Tibial nerve (tissue), 4 donors: ENCODE data around the gene FBXO27. TPM values are rescaled to one million over a fixed set of nuclear protein-coding genes. Genes with fewer than 3 reads are reported as not detected.

Experiments used
- DNase-seq, 2 donors: peaks; one replicate each; pipeline ENCODE4 v3.0.0-alpha.2; 2019; ENCODE audit warnings: low spot score in 2 of 2
- H3K27ac ChIP-seq, 4 donors: fragments of 200-600 bp; sonication (generic) in 3 of 4; one replicate each; pipeline ENCODE4 v1.5.1; 2017 to 2019; ENCODE audit warnings: mild to moderate bottlenecking in 1 of 4
- H3K27me3 ChIP-seq, 2 donors: fragments of 200-600 bp; sonication (generic) in 1 of 2; one replicate each; pipeline versions ENCODE4 v1.5.1 to v1.6.0; 2017 to 2019
- H3K36me3 ChIP-seq, 3 donors: fragments of 200-600 bp; sonication (generic); one replicate each; pipeline ENCODE4 v1.5.1; 2018 to 2019
- H3K4me1 ChIP-seq, 4 donors: fragments of 200-600 bp; sonication (generic) in 3 of 4; one replicate each; pipeline ENCODE4 v1.5.1; 2017 to 2019
- H3K4me3 ChIP-seq, 4 donors: fragments of 200-600 bp; sonication (generic) in 3 of 4; one replicate each; pipeline ENCODE4 v1.5.1; 2017 to 2019; ENCODE audit warnings: mild to moderate bottlenecking in 1 of 4, moderate library complexity in 1 of 4
- H3K9me3 ChIP-seq, 4 donors: fragments of 200-600 bp; sonication (generic) in 3 of 4; one replicate each; pipeline ENCODE4 v1.5.1; 2017 to 2019
- EP300 ChIP-seq, 2 donors: sonication (generic); formaldehyde crosslinking; IDR thresholded peaks; one replicate each; pipeline ENCODE4 v1.6.1; 2017; ENCODE audit warnings: antibody characterized with exemption in 2 of 2, mild to moderate bottlenecking in 1 of 2
- POLR2A ChIP-seq, 2 donors: fragments of 450-650 bp; IDR thresholded peaks; one replicate each; pipeline ENCODE4 v1.6.1; 2017; ENCODE audit warnings: antibody characterized with exemption in 2 of 2, mild to moderate bottlenecking in 2 of 2, moderate library complexity in 2 of 2
- WGBS, 2 donors: methylation state at CpG; one replicate each; pipeline ENCODE4 v1.1.5; 2018; 5-methylcytosine and 5-hydroxymethylcytosine counted together
- total RNA-seq, 4 donors: library from RNA; depleted of rRNA; stranded (reverse); fragments of >200 nt; gene quantifications; one replicate each; pipeline ENCODE4 v1.1.0, GENCODE V29; 2016
- TF ChIP-seq, protein P1 (sequence below), 5 experiments: fragments of 200-600 bp in 3 of 5; fragments of 450-650 bp in 2 of 5; sonication (generic) in 3 of 5; IDR thresholded peaks; one replicate each; pipeline ENCODE4 v1.5.1; 2016 to 2019; ENCODE audit warnings: antibody characterized with exemption in 5 of 5, mild to moderate bottlenecking in 3 of 5, moderate library complexity in 2 of 5

Gene FBXO27
- total RNA-seq, 4 donors from 2014 or later, result 3.6 to 8.0 (median 5.9) TPM

DNA sequence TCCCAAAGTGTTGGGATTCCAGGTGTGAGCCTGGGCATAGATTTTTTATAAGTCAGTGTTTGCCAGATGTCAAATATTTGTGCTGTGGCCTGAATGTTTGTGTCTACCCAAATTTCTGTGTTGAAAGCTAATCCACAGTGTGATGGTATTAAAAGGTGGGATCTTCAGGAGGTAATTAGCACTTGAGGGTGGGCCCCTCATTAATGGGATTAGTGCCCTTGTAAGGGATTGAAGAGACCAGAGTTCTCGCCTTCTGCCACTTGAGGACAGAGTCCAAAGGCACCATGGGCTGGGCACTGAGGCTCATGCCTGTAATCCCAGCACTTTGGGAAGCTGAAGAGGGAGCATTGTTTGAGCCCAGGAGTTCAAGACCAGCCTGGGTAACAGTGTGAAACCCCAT, 47.1 kb downstream of the FBXO27 start:
- no peaks in the 10 kb centered on the region for H3K27me3 ChIP-seq
- no peak for DNase-seq
- no peak overlapping the region for H3K4me3 ChIP-seq
- no peaks in the 10 kb centered on the region for H3K36me3 ChIP-seq
- WGBS, 2 donors, result 80 to 89% methylated on average over 1 of the region's 1 CpG
- no peak overlapping the region for H3K27ac ChIP-seq
- peaks cover 0 to 5% (median 0%) of the 10 kb centered on the region in 4 donors for H3K9me3 ChIP-seq
- TF ChIP-seq, protein P1, sequence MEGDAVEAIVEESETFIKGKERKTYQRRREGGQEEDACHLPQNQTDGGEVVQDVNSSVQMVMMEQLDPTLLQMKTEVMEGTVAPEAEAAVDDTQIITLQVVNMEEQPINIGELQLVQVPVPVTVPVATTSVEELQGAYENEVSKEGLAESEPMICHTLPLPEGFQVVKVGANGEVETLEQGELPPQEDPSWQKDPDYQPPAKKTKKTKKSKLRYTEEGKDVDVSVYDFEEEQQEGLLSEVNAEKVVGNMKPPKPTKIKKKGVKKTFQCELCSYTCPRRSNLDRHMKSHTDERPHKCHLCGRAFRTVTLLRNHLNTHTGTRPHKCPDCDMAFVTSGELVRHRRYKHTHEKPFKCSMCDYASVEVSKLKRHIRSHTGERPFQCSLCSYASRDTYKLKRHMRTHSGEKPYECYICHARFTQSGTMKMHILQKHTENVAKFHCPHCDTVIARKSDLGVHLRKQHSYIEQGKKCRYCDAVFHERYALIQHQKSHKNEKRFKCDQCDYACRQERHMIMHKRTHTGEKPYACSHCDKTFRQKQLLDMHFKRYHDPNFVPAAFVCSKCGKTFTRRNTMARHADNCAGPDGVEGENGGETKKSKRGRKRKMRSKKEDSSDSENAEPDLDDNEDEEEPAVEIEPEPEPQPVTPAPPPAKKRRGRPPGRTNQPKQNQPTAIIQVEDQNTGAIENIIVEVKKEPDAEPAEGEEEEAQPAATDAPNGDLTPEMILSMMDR (IDR thresholded peaks at IDR 0.05), result no peak
- TF ChIP-seq POLR2A (IDR thresholded peaks at IDR 0.05) (no peak), EP300 (IDR thresholded peaks at IDR 0.05) (no peak)
- no peaks in the 10 kb centered on the region for H3K4me1 ChIP-seq

GRCh38 chr19:38980583-38981374, 51.6 kb downstream of the FBXO27 start:
- 87 to 91% methylated on average over 9 to 10 of the region's 10 CpGs for WGBS, 2 donors
- Histone ChIP-seq H3K27ac (no peak overlapping the region), H3K36me3 (no peaks in the 10 kb centered on the region), H3K4me3 (no peak overlapping the region), H3K9me3 (peaks cover 0 to 5% (median 0%) of the 10 kb centered on the region in 4 donors), H3K4me1 (peaks cover 0 to 12% (median 0%) of the 10 kb centered on the region in 4 donors), H3K27me3 (no peaks in the 10 kb centered on the region)
- no peak for TF ChIP-seq POLR2A (IDR thresholded peaks at IDR 0.05)
- no peak for TF ChIP-seq EP300 (IDR thresholded peaks at IDR 0.05)
- TF ChIP-seq, protein P1 (IDR thresholded peaks at IDR 0.05), result no peak
- DNase-seq, result no peak

GRCh38 chr19:38979812-38980211, 52.5 kb downstream of the FBXO27 start:
- TF ChIP-seq, protein P1 (IDR thresholded peaks at IDR 0.05), result no peak
- TF ChIP-seq EP300 (IDR thresholded peaks at IDR 0.05) (no peak), POLR2A (IDR thresholded peaks at IDR 0.05) (no peak)
- Histone ChIP-seq H3K4me1 (peaks cover 0 to 12% (median 0%) of the 10 kb centered on the region in 4 donors), H3K27me3 (no peaks in the 10 kb centered on the region), H3K4me3 (no peak overlapping the region), H3K9me3 (no peaks in the 10 kb centered on the region), H3K36me3 (no peaks in the 10 kb centered on the region), H3K27ac (no peak overlapping the region)
- 78 to 89% methylated on average over 5 of the region's 5 CpGs for WGBS, 2 donors
- DNase-seq, result no peak

GRCh38 chr19:38978326-38978689, 54.0 kb downstream of the FBXO27 start:
- no peaks in the 10 kb centered on the region for H3K9me3 ChIP-seq
- peaks cover 0 to 16% (median 0%) of the 10 kb centered on the region in 4 donors for H3K4me1 ChIP-seq
- H3K36me3 ChIP-seq, result no peaks in the 10 kb centered on the region
- TF ChIP-seq EP300 (IDR thresholded peaks at IDR 0.05), result no peak
- no peak for TF ChIP-seq POLR2A (IDR thresholded peaks at IDR 0.05)
- TF ChIP-seq, protein P1 (IDR thresholded peaks at IDR 0.05), result no peak
- no peak for DNase-seq
- no peak overlapping the region for H3K4me3 ChIP-seq
- no peaks in the 10 kb centered on the region for H3K27me3 ChIP-seq
- no peak overlapping the region for H3K27ac ChIP-seq
- 79 to 91% methylated on average over 3 of the region's 3 CpGs for WGBS, 2 donors
